ENCODE measurements around the gene EXOC3.
A peak's percentile ranks its signal among the peaks of the same experiment; 100 is the strongest.

The EXOC3 gene

GRCh38 chr5:442335-443238 lies at the start of gene EXOC3:
Gene EXOC3 (plus strand): TSS chr5:443176. CDS start chr5:446206, 3,030 bp downstream.
- Histone ChIP-seq H3K4me3 (ENCODE audit: low read depth, low read length, poor library complexity, severe bottlenecking) (peak within 1 kb of the TSS; percentile 91), H3F3A (ENCODE audit: insufficient read depth, low read length) (peaks cover 2% of the 10 kb centered on the region), H3K36me3 (ENCODE audit: insufficient read depth, low read length) (peaks cover 17% of the 10 kb centered on the region), H3K27me3 (ENCODE audit: insufficient read depth, low read length) (no peaks in the 10 kb centered on the region), H3K9me2 (ENCODE audit: low read depth, low read length) (no peaks in the 10 kb centered on the region), H3K9ac (ENCODE audit: low read length) (peak within 1 kb of the TSS; percentile 88), H3K27ac (ENCODE audit: low read depth, low read length, poor library complexity, severe bottlenecking) (no peak within 1 kb of the TSS), H3K79me2 (ENCODE audit: insufficient read depth, low read length) (0 out of 2 replicates have a peak, but pooled peaks cover 7% of the 10 kb centered on the region), H4K20me1 (ENCODE audit: insufficient read depth, low read length) (no peaks in the 10 kb centered on the region), H3K9me3 (ENCODE audit: low read length) (no peaks in the 10 kb centered on the region), H2AFZ (ENCODE audit: low read length) (no peak within 1 kb of the TSS), H3K4me1 (ENCODE audit: insufficient read depth, low read length, severe bottlenecking) (peaks cover 42% of the 10 kb centered on the region), H3K4me2 (ENCODE audit: low read length) (peak within 1 kb of the TSS; percentile 95)
- TF ChIP-seq EZH2 (IDR thresholded peaks at IDR 0.05; ENCODE audit: borderline replicate concordance, low read length) (no peak), CTCF (IDR thresholded peaks at IDR 0.05; ENCODE audit: low read length) (no peak)

- Histone ChIP-seq H3K27me3 (ENCODE audit: insufficient read depth, low read length) (no peaks in the 10 kb centered on the region), H3K27ac (ENCODE audit: low read depth, low read length, poor library complexity, severe bottlenecking) (peak overlapping the region; percentile 95), H4K20me1 (ENCODE audit: insufficient read depth, low read length) (no peaks in the 10 kb centered on the region), H3K9me2 (ENCODE audit: low read depth, low read length) (no peaks in the 10 kb centered on the region), H3K4me1 (ENCODE audit: insufficient read depth, low read length, severe bottlenecking) (peaks cover 78% of the 10 kb centered on the region), H3F3A (ENCODE audit: insufficient read depth, low read length) (no peaks in the 10 kb centered on the region), H3K79me2 (ENCODE audit: insufficient read depth, low read length) (no peaks in the 10 kb centered on the region), H2AFZ (ENCODE audit: low read length) (no peak overlapping the region), H3K4me2 (ENCODE audit: low read length) (peak overlapping the region; percentile 57), H3K9ac (ENCODE audit: low read length) (peak overlapping the region; percentile 59; the same call in 1 of the 2 replicates), H3K9me3 (ENCODE audit: low read length) (no peaks in the 10 kb centered on the region), H3K4me3 (ENCODE audit: low read depth, low read length, poor library complexity, severe bottlenecking) (peak overlapping the region; percentile 51), H3K36me3 (ENCODE audit: insufficient read depth, low read length) (no peaks in the 10 kb centered on the region)
- TF ChIP-seq CTCF (IDR thresholded peaks at IDR 0.05; ENCODE audit: low read length): no peak
- no peak for TF ChIP-seq EZH2 (IDR thresholded peaks at IDR 0.05; ENCODE audit: borderline replicate concordance, low read length)
These were observed 49.1 kb upstream of the EXOC3 start for GRCh38 chr5:393846-394275.

DNA sequence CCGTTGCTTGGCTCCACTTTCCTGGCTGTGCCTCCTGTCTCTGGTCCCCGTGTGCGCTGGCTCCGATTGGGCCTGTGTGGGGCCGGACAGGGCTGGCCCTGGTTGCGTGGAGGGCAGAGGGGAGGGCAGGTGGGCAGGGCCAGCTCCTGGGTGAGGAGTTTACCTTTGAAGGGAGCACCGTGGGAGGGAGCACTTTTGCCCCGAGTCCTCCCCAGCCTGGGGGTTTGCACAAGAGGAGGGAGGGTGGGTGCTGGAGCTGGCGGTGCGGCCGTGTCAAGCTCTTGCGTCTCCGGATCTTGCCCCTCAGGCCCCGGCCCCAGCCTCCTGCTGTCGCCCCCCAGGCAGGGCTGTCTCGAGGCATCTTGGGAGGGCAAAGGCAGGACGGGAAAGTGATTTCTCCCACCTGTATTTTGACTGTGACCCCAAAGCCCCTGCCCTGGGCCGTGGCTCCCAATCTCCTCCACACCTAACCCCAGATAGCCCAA lies 48.3 kb upstream of the EXOC3 start:
- peak overlapping the region; percentile 95 for H3K27ac ChIP-seq (ENCODE audit: low read depth, low read length, poor library complexity, severe bottlenecking)
- no peaks in the 10 kb centered on the region for H3F3A ChIP-seq (ENCODE audit: insufficient read depth, low read length)
- no peaks in the 10 kb centered on the region for H3K79me2 ChIP-seq (ENCODE audit: insufficient read depth, low read length)
- H3K27me3 ChIP-seq (ENCODE audit: insufficient read depth, low read length): no peaks in the 10 kb centered on the region
- no peaks in the 10 kb centered on the region for H3K36me3 ChIP-seq (ENCODE audit: insufficient read depth, low read length)
- peak overlapping the region; percentile 43; the same call in 1 of the 2 replicates for H3K9ac ChIP-seq (ENCODE audit: low read length)
- H3K4me2 ChIP-seq (ENCODE audit: low read length): peak overlapping the region; percentile 42
- H3K9me2 ChIP-seq (ENCODE audit: low read depth, low read length): no peaks in the 10 kb centered on the region
- TF ChIP-seq EZH2 (IDR thresholded peaks at IDR 0.05; ENCODE audit: borderline replicate concordance, low read length) (no peak), CTCF (IDR thresholded peaks at IDR 0.05; ENCODE audit: low read length) (no peak)
- H2AFZ ChIP-seq (ENCODE audit: low read length): no peak overlapping the region
- no peaks in the 10 kb centered on the region for H3K9me3 ChIP-seq (ENCODE audit: low read length)
- H4K20me1 ChIP-seq (ENCODE audit: insufficient read depth, low read length): no peaks in the 10 kb centered on the region
- H3K4me1 ChIP-seq (ENCODE audit: insufficient read depth, low read length, severe bottlenecking): peaks cover 78% of the 10 kb centered on the region
- peak overlapping the region; percentile 34 for H3K4me3 ChIP-seq (ENCODE audit: low read depth, low read length, poor library complexity, severe bottlenecking)

Measured in OCI-LY1 (cell line).